Measurements from ENCODE around the gene RNF220.

The RNF220 gene

DNA sequence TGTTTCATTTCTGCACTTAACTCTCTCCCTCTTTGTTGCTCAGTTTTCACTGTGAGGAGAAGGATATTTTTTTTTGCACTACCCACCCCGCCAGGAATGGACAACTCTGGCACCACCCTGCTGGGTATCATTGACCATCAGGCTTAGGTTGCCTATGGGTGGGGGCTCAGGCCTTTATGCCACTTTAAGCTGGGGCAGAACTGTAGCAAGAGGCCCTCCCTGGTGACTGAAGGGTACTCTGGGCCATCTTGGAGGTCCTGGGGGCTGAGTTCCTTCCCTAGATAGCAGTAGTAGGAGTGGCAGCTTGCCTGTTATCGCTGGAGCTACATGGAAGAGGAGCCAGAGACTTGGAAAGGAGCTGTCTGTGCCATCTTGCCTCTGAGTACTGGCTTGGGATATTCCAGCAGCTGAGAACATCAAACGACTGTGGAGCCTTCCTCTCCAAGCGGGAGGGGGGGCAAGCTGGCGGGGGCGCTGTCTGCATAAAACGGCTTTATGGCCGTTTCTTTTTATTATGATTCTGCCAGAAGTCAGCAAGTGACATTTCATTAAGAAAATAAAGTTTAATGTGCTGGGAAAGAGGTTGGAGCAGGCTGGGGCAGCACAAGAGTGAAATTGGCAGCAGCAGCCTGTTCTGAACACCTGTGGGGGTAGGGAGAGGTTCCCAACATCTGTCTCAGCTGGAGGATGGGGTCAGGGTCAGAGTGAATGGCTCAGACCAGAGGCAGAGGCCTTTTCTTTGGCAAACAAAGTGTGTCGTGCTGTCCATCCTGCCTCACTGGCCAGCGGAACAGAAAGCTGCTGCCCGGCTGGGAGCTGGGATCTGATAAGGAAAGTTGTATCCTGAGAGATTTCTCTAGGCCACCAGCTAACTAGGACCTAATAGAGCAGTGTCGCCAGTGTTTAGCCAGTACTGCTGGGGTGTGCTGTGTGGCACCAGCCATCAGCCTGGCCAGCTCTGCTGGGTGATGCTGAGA lies 236.4 kb downstream of the RNF220 start:
- no peak for DNase-seq

DNA sequence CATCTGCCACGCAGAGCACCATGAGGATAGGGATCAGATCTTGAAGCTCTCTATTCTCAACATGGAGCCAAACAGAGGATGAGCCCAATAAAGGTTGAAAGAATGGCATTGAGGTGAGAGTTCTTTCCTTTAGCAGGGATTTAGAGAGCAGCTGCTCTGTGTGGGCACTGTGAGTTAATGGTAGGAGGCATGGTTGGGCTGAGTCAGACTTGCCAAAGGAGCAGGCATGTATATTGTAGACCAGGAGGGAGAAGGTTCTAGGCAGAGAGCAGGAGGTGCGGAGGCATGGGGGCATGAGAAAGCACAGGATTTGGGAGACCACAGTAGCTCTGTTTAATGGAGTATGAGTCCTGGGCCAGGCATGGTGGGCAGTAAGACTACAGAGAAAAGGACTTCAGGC lies 237.2 kb downstream of the RNF220 start:
- no peak for DNase-seq

DNA sequence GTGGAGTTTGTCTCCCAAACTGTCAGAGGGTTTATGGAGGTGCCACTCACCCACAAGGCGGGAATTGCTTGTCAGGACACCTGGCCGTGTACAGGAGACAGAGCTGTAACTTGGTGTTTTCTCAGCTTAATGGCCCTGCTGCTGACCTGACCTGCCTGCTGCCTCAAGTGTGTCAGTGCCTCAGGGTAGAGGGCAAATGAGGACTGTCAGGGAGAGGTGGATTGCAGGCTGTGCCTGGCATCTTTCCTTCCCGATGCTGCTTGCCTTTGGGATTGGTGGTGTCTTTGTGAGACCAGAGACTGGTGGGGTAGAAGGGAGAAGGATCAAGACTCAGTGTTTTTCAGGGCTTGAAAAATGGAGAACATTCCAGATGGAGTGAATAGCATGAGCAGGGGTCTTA lies 237.9 kb downstream of the RNF220 start:
- DNase-seq = no peak

DNA sequence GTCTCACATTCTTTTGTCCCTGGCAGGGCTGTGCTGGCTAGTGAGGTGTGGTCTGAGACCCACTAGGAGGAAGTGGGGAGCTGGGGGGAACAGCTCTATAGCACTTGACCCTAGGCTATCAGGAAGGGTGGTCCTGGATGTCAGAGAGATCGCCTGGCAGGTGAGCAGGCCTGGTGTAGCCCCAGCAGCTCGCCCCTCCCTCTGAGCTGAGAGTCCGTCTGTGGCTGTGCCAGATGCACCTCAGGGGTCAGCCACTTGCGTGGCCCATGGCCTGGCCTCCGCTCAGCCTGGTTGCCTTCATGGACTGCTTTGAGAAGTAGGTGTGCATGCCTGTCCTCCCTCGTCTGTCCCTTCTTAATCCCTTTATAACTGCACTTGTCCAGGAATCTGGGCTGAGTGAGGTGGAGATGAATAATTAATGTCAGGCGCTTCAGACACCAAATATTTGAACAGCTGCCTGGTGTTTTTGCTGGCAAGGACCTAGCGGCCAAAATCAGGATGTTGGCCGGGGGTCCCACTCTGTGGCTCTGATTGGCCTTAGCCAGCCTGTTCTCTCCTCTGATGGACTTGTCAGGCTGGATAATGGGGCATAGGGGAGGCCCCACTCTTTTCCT lies 238.8 kb downstream of the RNF220 start:
- no peak for DNase-seq

DNA sequence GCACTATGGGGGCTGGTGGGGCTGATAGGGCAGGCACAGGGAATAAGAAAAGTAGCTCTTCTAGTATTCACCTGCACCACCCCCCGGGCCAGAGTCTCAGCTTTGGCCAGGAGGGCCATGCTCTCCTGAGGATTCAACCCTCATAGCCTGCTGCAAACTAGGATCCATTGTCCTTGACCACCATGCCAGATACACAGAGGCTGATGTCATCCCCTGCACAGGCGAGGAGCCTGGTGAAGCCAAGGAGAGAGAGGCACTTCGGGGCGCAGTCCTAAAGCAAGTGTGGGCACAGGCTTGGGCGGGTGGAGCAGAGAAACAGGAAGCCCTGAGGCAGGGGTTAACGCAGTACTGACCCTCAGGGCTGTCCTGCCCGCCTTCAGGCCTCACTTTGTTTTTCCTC lies 239.8 kb downstream of the RNF220 start:
- no peak for DNase-seq

DNA sequence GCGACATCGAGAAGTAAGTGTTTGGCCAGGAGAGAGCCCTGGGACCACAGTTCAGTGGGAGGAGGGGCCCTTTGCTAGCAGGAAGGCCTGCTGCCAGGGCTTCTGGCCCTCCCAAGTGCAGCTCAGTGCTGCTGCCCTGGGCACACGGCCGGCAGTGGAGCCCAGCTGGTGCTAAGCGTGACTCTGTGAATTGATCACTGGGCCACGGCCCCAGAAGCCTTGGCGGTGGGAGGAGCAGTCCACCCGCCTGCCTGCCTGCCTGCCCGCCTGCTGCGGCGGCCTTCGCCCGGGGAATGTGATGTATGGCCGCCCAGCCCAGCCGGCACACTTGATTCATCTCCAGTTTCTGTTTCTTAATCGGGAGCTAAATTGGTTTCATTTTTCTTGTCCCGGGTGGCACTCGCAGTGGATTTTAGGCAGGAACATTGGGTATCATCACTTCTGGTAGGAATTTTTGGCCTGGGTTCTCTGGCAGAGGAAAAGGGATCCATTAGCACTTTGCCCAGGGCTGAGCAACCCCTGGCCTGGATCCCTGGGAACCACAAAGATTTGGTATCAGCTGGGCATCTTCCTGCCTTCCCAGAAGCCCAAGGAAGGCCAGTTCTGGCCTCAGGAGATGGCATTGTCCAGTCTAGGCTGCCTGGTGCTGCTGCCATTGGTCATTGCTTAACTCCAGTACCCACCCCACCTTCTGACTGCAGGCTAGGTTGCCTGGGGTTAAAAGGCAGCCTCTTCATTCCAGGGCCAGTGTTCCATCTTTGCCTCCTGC lies 240.6 kb downstream of the RNF220 start:
- DNase-seq = no peak

DNA sequence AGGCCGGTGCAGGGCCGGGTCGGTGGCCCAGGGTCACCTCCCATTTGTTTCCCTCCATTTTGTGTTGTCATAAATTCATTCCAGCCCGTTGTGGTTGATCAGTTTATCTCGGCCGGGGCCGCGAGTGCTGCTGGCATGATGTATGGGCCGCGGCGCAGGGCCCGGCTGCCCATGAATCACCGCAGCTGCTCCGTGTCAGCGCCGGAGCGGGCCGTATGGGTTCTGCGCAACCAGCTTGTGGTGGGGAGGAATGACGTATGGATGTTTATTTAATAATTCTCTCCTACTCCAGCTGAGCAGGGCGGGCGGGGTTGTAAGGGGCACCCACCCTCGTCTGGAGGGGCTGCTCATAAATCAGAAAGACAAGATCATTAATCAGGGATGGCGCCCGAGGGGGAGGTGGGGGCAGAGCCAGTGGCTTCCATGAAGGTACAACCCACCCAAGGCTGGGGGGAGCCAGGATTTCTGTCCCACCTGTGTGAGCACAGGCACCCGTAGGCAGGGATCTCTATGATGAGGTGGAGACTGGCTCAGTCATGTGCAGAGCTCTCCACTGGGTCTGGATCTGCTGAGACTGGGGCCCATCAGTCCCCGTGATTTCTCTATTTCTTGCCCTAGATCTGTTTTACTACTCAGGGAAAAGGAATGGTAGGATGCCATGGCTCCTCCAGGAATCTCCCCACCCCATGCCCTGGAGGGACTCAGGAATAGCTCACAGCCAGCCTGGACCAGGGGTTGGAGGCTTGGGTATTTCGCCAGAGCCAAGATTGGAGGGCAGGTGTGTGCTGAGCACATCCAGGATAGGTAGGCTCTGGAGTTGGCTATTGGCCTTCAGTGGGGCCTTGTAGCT lies 241.4 kb downstream of the RNF220 start:
- DNase-seq = no peak

DNA sequence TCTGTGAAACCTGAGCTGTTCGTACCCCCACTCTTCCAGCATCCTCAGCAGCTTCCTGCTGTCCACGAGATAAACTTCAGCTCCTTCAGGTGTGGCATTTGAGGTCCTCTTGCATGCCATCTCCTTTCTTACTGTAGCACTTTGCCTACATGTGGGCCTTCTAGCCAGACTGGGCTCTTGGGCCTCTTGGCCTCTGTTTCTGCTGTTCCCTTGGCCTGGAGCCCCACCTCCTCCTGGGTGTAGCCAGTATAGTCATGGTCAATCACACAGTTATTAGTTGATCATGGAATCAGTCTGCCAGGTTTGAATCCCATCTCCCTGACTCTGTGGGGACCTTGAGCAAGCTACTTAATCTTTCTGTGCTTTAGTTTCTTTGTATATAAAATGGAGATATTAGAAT lies 242.8 kb downstream of the RNF220 start:
- no peak for DNase-seq

DNA sequence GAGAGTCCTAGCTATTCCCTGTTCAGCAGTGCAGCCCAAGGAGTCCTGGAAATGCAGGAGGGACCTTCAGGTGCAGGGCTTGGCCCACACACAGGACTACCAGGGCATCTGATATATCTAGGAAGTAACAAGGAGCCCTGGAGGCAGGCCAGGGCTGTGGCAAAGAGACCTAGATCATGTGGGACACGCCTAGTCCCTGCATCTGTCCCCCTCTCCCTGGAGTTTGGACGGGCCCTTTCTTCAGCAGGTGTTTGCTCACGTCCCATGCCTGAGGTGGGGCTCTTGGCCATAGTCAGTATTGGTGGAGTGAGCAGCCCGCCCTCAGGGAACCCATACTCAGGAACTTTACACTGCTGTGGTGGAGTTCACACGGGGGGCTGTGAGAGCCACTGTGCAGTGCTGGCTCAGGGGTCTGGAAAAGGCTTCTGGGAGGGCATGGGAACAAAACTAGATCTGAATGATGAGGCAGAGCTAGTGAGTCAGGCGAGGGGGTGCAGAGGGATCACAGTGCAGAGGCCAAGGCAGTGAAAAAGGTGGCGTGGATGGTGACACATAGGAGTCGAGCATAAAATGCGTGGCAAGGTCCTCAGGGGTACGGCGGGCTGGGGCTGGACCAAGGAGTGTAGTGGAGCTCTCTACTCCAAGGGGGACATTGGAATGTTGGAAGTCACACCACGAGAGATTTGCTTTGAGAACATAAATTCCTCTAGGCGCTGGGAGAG lies 243.6 kb downstream of the RNF220 start:
- no peak for DNase-seq

DNA sequence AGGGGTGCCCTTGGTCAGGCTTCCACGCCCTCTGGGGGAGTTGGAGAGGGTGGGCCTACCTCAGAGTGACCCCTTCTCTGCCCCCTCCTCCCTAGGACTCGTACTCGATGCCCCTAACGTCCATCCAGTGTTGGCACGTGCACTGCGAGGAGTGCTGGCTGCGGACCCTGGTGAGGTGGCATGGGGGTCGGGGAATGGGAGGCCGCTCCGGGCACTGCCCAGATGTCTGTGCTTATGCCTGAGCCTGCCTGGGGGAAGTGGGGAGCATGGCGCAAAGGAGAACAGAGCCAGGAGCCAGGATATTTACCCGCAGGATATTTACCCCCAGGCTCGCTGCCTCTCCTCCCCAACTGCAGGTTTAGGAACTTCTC lies 244.7 kb downstream of the RNF220 start:
- no peak for DNase-seq

DNA sequence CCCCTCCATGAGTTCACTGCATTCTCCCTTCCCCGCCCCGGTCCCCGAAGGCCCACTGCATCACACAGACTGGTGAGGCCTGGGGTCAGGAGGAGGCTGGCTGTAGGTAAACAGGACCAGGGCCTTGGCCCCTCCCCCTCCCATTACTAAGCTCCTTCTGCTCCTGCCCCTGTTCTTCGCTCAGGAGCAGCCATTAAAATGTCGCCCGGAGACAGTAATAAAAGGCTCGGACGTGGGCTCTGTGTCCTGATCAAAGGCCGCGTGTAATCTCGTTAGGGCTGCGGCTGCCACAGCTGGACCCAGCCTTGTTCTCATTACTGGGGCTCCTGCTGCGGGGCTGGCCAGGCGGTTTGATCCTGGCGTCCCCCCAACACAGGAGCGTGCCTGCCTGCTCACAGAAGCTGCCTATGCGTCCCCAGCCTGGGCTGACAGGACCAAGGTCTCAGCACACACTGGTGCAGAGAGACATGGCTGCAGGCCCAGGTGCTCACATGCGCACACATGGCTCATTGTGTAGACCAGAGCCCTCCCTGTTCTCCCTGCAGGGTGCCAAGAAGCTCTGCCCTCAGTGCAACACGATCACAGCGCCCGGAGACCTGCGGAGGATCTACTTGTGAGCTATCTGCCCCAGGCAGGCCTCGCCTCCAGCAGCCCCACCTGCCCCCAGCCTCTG lies 245.2 kb downstream of the RNF220 start:
- no peak for DNase-seq

DNA sequence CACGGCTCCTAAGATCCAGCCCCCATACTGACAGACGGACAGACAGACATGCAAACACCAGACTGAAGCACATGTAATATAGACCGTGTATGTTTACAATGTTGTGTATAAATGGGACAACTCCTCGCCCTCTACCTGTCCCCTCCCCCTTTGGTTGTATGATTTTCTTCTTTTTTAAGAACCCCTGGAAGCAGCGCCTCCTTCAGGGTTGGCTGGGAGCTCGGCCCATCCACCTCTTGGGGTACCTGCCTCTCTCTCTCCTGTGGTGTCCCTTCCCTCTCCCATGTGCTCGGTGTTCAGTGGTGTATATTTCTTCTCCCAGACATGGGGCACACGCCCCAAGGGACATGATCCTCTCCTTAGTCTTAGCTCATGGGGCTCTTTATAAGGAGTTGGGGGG lies 246.0 kb downstream of the RNF220 start:
- DNase-seq = no peak

DNA sequence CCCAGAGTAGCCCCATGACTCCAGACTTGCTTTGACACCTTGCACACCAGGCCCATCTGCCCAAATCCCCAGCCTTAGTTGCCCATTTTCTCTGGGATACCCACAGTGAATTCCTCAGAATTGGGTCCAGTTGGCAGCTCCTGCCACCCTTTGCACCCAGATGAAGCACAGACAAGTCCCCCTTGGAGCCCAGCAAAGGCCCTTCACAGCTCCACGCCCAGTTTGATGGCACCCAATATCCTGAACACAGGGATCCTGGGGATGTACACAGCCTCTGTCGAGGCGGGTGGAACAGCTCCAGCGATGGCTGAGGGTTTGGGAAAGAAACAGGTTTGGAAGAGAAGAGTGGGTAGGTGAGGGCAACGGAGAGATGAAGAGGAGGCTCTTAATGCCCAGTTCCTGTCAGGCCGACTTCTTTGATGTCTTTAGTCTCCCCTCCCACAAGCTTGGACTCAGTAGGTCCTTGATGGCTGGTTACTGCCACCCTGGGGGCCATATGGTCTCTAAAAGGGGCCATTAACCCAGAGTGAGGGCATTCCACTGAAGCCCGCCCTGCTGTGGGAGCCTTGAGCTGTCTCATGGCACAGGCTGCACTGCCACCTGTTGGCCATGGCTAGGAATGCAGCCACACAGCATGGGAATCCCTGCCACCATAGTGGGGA lies 247.5 kb downstream of the RNF220 start:
- no peak for DNase-seq

DNA sequence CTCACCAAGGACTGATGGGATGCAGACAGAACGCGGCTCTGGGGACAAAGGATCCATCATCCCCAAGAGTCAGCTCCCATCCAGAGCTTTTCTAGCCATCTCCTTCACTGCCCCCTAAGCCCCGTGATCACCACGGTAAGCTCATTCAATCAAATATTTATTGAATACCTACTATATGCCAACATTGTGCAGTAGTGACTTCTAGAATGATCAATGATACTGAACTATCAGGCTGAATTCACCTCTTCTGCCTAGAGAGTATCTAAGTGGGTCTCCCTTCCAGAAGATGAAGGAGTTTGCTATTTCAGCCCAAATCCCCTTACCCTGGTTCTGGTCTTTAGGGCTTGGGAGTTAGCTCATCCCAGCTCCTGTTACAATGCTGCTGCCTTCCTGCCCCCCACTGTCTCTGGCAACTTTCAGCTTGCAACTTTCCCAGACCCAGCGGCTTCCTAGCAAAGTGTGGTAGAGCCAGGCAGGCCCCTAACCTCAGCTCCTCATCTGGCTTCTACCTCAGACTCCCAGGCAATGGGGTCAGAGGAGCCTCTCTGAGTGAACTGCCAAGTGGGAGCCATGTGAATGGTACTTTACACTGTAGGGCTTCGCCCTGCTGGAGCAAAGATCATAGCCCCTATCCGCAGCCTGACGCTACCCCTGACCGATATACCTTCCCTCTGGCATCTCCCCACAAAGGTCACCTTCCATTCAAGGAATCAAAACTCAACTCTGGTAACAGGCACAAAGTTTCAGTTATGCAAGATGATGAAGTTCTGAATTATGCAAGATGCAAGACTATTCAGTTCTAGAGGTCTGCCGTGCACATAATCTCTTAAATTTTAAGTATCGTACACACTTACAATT lies 248.3 kb downstream of the RNF220 start:
- DNase-seq = no peak

DNA sequence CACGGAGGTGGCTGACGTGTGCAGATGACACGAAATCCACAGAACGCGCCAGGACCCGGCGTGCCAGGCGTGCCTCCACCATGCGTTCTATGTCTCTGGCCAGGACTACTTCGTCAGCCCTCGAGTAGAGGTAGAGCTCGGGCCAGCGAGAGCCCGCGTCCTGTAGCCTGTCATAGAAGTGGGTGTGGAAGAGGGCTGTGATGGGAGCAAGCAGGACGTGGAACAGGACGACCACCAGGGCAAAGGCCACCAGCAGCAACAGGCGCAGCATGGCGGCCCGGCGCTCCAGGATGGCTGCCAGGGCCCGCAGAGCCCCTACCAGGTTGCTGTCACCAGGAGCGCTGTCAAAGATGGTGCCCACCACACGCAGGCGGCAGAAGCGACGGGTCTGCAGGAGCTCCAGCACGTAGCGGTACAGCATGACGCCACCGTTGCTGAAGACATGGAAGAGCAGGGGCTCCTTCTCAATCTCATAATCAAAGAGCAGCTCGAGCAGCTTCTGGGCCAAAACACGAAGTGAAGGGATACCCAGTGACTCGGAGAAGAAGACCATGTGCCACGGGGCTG lies 249.6 kb downstream of the RNF220 start:
- DNase-seq = no peak

DNA sequence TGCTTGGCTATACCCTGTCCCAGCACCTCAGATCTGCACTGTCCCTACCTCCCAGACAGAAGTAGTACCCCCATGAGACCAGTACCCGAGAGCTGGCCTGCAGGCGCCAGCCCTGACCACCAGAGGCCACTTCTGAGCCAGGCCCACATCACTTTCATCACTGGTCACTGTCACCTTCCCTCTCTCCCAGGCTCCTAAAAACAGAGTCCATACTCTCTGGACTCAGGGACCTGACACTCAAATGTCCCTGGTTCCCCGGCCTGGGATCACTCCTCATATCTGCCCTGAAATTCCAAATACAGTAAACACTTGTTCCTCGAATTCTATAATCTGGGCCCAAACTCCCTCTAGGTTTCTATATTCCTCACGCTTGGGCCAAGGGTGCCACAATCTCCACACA lies 250.6 kb downstream of the RNF220 start:
- no peak for DNase-seq

DNA sequence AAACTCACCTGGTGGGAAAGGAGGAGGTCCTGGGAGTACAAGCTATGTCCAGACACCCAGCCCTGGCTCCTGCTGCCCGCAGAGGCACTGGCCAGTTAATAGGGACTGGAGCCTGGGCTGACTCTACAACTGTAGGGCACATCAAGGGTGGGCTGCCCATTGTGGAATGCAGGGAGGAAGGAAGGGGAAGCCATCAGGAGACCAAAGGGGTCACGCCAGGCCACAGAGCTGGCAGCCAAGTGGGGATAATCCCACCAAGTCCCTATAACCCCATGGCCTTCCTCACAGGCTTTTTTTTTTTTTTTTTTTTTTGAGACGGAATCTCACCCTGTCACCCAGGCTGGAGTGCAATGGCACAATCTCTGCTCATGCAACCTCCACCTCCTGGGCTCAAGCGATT lies 254.5 kb downstream of the RNF220 start:
- DNase-seq = no peak

DNA sequence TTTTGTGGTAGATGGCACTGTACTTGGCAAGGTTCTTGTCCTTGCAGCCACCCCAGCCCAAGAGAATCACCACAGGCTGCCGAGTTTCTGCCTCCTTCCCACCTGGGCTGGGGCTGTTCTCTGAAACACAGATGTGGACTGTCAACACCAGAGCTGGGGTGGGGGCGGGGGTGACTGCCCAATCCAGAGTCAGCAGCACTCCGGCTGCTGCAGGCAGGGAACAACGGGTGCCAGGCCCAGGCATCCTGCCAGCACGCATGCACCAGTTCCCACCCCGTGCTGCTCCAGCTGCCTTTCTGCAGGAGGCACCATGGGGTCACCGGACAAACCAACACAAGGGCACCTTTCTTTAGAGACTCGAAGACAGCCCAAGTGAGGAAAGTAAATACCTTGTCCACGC lies 255.1 kb downstream of the RNF220 start:
- no peak for DNase-seq
